WTC11 (cell line): ENCODE data around the gene SLC4A8. TPM values are rescaled to one million over a fixed set of nuclear protein-coding genes. Genes with fewer than 3 reads are reported as not detected.

ENCODE experiments used
- ATAC-seq: fragments of 200-7000 bp; cut with Tn5 transposase; 2 replicates; pipeline ENCODE4 v1.10.0; 2021; ENCODE audit warnings: mild to moderate bottlenecking, moderate library complexity
- CTCF ChIA-PET: fragments of 300-600 bp; sonication (Branson Sonifier 250); formaldehyde crosslinking; loops from one replicate; lab custom pipeline; 2021; ENCODE audit warnings: antibody characterized with exemption; lab: Charles Lee
- POLR2A ChIA-PET: fragments of 350-600 bp; sonication (Branson Sonifier 250); formaldehyde crosslinking; loops from one replicate; lab custom pipeline; 2021; ENCODE audit warnings: antibody characterized with exemption; lab: Charles Lee
- DNase-seq: peaks from one replicate; pipeline ENCODE4 v3.0.0; 2021; ENCODE audit warnings: low spot score
- H3K27ac Mint-ChIP-seq: 2 replicates; pipeline ENCODE4 v1.8.0; 2021; ENCODE audit warnings: mixed read lengths
- H3K27me3 Mint-ChIP-seq: 2 replicates; pipeline ENCODE4 v1.8.0; 2021; ENCODE audit warnings: low read depth, mild to moderate bottlenecking, moderate library complexity, mixed read lengths
- H3K36me3 Mint-ChIP-seq: 2 replicates; pipeline ENCODE4 v1.8.0; 2021; ENCODE audit warnings: mixed read lengths
- H3K4me1 Mint-ChIP-seq: 2 replicates; pipeline ENCODE4 v1.8.0; 2022; ENCODE audit warnings: mixed read lengths
- H3K4me3 Mint-ChIP-seq: 2 replicates; pipeline ENCODE4 v1.8.0; 2021; ENCODE audit warnings: mild to moderate bottlenecking, moderate library complexity, mixed read lengths
- H3K9me3 Mint-ChIP-seq: 2 replicates; pipeline ENCODE4 v1.8.0; 2021; ENCODE audit warnings: mixed read lengths
- CBFB ChIP-seq: sonication (generic); formaldehyde crosslinking; IDR thresholded peaks from 2 replicates; pipeline ENCODE4 v1.8.1; 2022; ENCODE audit warnings: mild to moderate bottlenecking, low read depth, missing genetic modification reagents
- FOXP4 ChIP-seq: sonication (generic); formaldehyde crosslinking; IDR thresholded peaks from 2 replicates; pipeline ENCODE4 v1.8.0; 2022; ENCODE audit warnings: mild to moderate bottlenecking, missing genetic modification reagents
- MYBL2 ChIP-seq: sonication (generic); formaldehyde crosslinking; IDR thresholded peaks from 2 replicates; pipeline ENCODE4 v1.8.1; 2023; ENCODE audit warnings: mild to moderate bottlenecking, moderate library complexity, missing genetic modification reagents
- NFE2L1 ChIP-seq: sonication (generic); formaldehyde crosslinking; IDR thresholded peaks from 2 replicates; pipeline ENCODE4 v1.8.1; 2023; ENCODE audit warnings: missing genetic modification reagents
- ZBTB21 ChIP-seq: sonication (generic); formaldehyde crosslinking; IDR thresholded peaks from 2 replicates; pipeline ENCODE4 v1.8.1; 2023; ENCODE audit warnings: mild to moderate bottlenecking, missing genetic modification reagents, borderline replicate concordance
- ZNF121 ChIP-seq: sonication (generic); formaldehyde crosslinking; IDR thresholded peaks from 2 replicates; pipeline ENCODE4 v1.8.0; 2023; ENCODE audit warnings: missing genetic modification reagents
- ZNF263 ChIP-seq: sonication (generic); formaldehyde crosslinking; IDR thresholded peaks from 2 replicates; pipeline ENCODE4 v1.8.1; 2022; ENCODE audit warnings: low read depth, mild to moderate bottlenecking, moderate library complexity, missing genetic modification reagents
- ZNF512 ChIP-seq: sonication (generic); formaldehyde crosslinking; IDR thresholded peaks from 2 replicates; pipeline ENCODE4 v1.8.1; 2022; ENCODE audit warnings: missing genetic modification reagents, borderline replicate concordance
- total RNA-seq: library from RNA; stranded (reverse); gene quantifications from 3 replicates; pipeline ENCODE4 v1.2.3, GENCODE V29; 2021

SLC4A8 gene
- total RNA-seq, 1 experiment from 2014 or later = 16.9 TPM

- 0 out of 2 replicates have a peak, but pooled peaks have one; percentile 16 for TF ChIP-seq FOXP4 (CRISPR knock-in tag)
- TF ChIP-seq CBFB (CRISPR knock-in tag) = no peak
- TF ChIP-seq ZBTB21 (CRISPR knock-in tag) = no peak
Measured at GRCh38 chr12:51391283-51392123, 33.1 kb upstream of the SLC4A8 start, which contains the start of gene GALNT6 (continued).

- POLR2A ChIA-PET = no interaction called here
- CTCF ChIA-PET = interaction anchor here (0.7 to 1.5 kb wide), 4 partner anchors 41 to 269 kb away, joined by 3 to 4 read pairs (median 3); no protein-coding TSS in a partner anchor
- no peaks in the 10 kb centered on the region for H3K9me3 Mint-ChIP-seq
- ATAC-seq (peak; percentile 26), DNase-seq (peak; percentile 57)
- H3K4me3 Mint-ChIP-seq = peak overlapping the region; percentile 86
- H3K4me1 Mint-ChIP-seq = peaks cover 52% of the 10 kb centered on the region
- H3K27ac Mint-ChIP-seq = peak overlapping the region; percentile 71; the same call in 1 of the 2 replicates
- H3K27me3 Mint-ChIP-seq = no peaks in the 10 kb centered on the region
- peak; percentile 84; the same call in 1 of the 2 replicates for TF ChIP-seq ZNF512 (CRISPR knock-in tag)
- TF ChIP-seq NFE2L1 = no peak
- peaks cover 10% of the 10 kb centered on the region; the same call in 1 of the 2 replicates for H3K36me3 Mint-ChIP-seq
Measured at GRCh38 chr12:51392556-51393237, 31.9 kb upstream of the SLC4A8 start.

- ChIA-PET POLR2A (interaction anchor here (0.5 kb wide), 1 partner anchor 48 kb away, joined by 3 read pairs; no protein-coding TSS in a partner anchor), CTCF (interaction anchor here (0.7 kb wide), 1 partner anchor 26 kb away, joined by 3 read pairs; no protein-coding TSS in a partner anchor)
- peaks cover 10% of the 10 kb centered on the region; the same call in 1 of the 2 replicates for H3K36me3 Mint-ChIP-seq
Measured at GRCh38 chr12:51393676-51394545, 30.7 kb upstream of the SLC4A8 start.

GRCh38 chr12:51395283-51396230, 29.1 kb upstream of the SLC4A8 start:
- CTCF ChIA-PET = no interaction called here
- TF ChIP-seq ZNF263 (CRISPR knock-in tag) (no peak), ZNF121 (CRISPR knock-in tag) (peak; percentile 28; the same call in 1 of the 2 replicates)
- TF ChIP-seq, all 79 proteins: peak for 1
- Mint-ChIP-seq H3K9me3 (no peaks in the 10 kb centered on the region), H3K4me1 (peaks cover 29% of the 10 kb centered on the region), H3K27ac (no peak overlapping the region), H3K4me3 (no peak overlapping the region), H3K36me3 (peaks cover 10% of the 10 kb centered on the region; the same call in 1 of the 2 replicates), H3K27me3 (no peaks in the 10 kb centered on the region)
- DNase-seq (no peak), ATAC-seq (no peak)
- POLR2A ChIA-PET = no interaction called here

More at GRCh38 chr12:51393676-51394545, 30.7 kb upstream of the SLC4A8 start:
- Mint-ChIP-seq H3K27ac (no peak overlapping the region), H3K27me3 (no peaks in the 10 kb centered on the region), H3K4me1 (peaks cover 40% of the 10 kb centered on the region), H3K9me3 (no peaks in the 10 kb centered on the region), H3K4me3 (peak overlapping the region; percentile 86)
- DNase-seq (no peak), ATAC-seq (no peak)
- TF ChIP-seq MYBL2 (CRISPR knock-in tag) = no peak
